Activated naive CD8-positive, alpha-beta T cell treated with anti-CD3 and anti-CD28 coated beads for 36 hours (primary cell): ENCODE data around the gene GMPPA. TPM values are rescaled to one million over a fixed set of nuclear protein-coding genes. Genes with fewer than 3 reads are reported as not detected.
A peak's percentile ranks its signal among the peaks of the same experiment; 100 is the strongest.

ENCODE experiments used
- DNase-seq: peaks from one replicate; pipeline ENCODE4 v3.0.0; 2021
- H3K27ac Mint-ChIP-seq: one replicate; pipeline ENCODE4 v1.8.0; 2022; ENCODE audit warnings: mild to moderate bottlenecking, moderate library complexity, mixed read lengths
- H3K27me3 Mint-ChIP-seq: one replicate; pipeline ENCODE4 v1.8.0; 2022; ENCODE audit warnings: mild to moderate bottlenecking, mixed read lengths
- H3K36me3 Mint-ChIP-seq: one replicate; pipeline ENCODE4 v1.8.0; 2021; ENCODE audit warnings: mild to moderate bottlenecking, mixed read lengths
- H3K4me1 Mint-ChIP-seq: one replicate; pipeline ENCODE4 v1.8.0; 2021; ENCODE audit warnings: mixed read lengths
- H3K4me3 Mint-ChIP-seq: one replicate; pipeline ENCODE4 v1.8.0; 2022; ENCODE audit warnings: mild to moderate bottlenecking, moderate library complexity, mixed read lengths
- H3K9me3 Mint-ChIP-seq: one replicate; pipeline ENCODE4 v1.8.0; 2022; ENCODE audit warnings: mixed read lengths
- total RNA-seq, 2 experiments: library from RNA; stranded (reverse); gene quantifications; one replicate each; pipeline ENCODE4 v1.2.3, GENCODE V29; 2021

The GMPPA gene
- 10 to 100 TPM; 29.1 to 31.5 TPM for total RNA-seq

DNA sequence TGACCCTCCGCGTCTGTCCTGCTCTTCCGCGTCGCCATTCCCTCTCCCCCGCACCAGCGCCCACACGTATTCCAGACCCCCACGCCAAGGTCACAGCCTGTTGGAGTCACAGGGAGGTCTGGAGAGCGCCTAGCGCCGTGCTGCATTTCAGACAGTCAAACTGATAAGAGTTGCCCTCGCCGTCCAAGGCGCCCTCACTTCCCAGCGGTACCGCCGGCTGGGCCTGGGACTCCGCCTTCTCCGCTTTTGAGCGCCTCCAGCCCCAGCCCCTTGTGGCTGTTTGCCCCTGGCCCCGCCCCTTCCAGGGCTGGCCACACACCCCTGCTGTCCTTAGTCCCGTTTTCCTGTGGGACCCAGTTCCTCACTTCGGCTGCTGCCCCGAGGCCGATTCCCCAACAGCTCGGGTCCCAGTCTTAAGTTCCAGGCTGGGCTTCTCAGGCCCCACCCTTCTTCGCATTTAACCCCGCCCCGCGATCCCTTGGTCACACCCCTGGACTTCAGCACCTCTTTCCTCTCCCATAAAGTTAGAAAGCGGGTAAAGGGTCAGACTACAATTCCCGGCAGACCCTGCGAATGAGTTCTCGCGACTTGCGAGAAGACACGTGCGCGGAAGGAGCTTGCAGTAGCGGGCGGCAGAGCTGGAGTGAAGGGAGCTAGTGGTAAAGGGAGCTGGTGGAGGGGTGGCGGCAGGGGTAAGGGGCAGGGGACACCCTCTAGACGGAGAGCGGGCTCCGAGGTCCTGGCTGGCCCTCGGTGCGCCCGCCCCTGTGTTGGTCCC is at the start of gene GMPPA:
TSS of gene GMPPA (plus strand) at position 612 of the 778 bp plus-strand sequence. CDS start 1,085 bp downstream, outside the sequence.
- H3K9me3 Mint-ChIP-seq = no peaks in the 10 kb centered on the region
- peaks cover 31% of the 10 kb centered on the region for H3K4me1 Mint-ChIP-seq
- DNase-seq = peak; percentile 92
- H3K4me3 Mint-ChIP-seq = peak within 1 kb of the TSS; percentile 94
- H3K27ac Mint-ChIP-seq = peak within 1 kb of the TSS; percentile 80
- peaks cover 50% of the 10 kb centered on the region for H3K27me3 Mint-ChIP-seq
- peaks cover 8% of the 10 kb centered on the region for H3K36me3 Mint-ChIP-seq

DNA sequence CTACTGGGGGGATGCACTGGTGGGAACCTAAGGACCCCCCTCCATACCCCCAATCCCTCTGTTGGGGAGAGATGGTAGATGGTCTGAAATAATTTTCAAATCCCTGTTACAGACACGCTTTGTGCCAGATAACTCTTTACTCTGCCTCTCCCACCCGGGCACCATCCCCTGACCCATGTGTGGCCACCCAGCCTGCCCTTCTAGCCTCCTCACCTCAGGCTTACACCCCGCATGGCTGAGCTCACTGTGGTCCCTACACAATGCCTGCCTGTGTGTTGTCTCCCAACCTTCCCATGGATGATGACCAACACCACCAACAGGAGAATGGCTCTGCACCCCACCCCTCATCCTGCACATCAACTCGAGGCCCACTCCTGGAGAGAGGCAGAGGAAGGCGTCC is 49.1 kb upstream of the GMPPA start:
- Mint-ChIP-seq H3K27ac (no peak overlapping the region), H3K4me3 (no peak overlapping the region), H3K9me3 (no peaks in the 10 kb centered on the region), H3K4me1 (peaks cover 22% of the 10 kb centered on the region), H3K36me3 (no peaks in the 10 kb centered on the region), H3K27me3 (peaks cover 6% of the 10 kb centered on the region)
- no peak for DNase-seq

DNA sequence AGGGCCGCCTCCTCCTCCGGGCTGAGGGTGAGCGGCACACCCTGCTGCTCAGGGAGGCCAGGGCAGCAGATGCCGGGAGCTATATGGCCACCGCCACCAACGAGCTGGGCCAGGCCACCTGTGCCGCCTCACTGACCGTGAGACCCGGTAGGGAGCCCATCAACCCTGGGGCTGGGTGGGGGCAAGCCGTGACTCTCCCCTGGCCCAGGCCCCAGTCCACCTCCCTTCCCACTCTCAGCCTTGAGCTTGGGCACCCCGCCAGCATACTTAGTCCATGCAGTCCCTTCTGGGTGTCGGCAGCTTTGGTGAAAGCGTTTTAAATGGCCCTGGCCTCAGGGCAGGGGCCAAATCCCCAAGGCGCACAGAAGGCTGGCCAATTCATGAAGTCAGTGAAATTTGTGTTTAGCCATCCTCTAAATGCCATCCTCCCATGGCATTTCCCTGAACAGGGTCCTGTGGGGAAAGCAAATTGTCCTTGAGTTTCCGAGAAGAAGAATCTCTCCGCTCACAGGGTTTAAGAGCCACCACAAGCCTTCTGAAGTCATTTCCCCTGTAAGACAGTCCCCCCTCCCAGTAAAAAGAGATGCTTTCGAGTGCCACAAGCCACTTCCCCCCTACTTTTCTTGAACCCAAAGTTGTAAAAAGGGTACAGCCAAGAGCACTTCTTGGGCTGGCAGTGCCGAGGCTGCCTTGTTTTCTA is 46.9 kb upstream of the GMPPA start:
- Mint-ChIP-seq H3K27me3 (peaks cover 6% of the 10 kb centered on the region), H3K27ac (no peak overlapping the region), H3K9me3 (no peaks in the 10 kb centered on the region), H3K4me3 (no peak overlapping the region), H3K4me1 (peaks cover 24% of the 10 kb centered on the region), H3K36me3 (no peaks in the 10 kb centered on the region)
- DNase-seq = no peak

DNA sequence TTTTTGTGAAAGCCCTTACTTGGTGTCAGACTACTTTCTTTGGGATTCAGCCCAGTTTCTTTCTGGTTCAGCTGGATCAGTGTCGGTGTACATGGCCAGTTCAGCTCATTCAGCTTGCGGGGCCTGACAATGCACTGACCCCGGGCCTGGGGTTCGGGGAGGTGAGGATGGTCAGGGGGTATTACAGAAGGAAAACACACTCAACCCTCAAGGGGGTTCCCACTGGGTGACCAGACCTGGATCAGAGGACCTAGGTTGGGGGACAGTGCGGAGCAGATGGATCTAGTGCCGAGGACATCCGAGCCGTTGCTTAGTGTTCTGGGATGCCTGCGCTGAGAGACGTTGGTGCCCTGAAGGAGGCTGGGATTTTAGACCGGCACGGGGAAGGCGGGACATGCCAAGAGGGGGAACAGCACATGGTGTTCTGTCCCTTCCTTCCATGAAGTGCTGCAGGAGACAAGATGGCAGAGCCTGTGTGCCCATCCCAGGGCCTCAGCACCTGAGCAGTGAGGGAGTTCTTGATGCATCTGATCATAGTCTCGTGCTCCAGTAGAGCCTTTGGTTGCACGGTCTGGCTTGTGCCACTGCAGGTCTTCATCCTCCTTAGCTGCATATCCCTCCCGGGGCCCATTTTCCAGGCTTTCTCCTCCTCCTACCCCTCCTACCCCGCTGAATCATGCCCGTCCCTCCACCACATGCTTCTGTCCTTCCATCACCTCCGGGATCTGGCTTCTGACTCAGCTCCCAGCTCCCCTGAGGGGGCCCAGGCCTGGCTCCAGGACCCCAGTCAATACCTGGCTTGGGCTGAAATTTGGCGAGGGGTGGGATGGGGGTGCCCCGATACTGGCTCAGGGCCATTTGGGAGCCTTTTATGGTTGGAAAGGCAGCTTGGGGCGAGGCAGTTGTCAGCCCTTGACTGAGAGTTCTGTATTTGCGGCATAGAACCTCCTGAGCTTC is 46.1 kb upstream of the GMPPA start:
- no peaks in the 10 kb centered on the region for H3K36me3 Mint-ChIP-seq
- H3K27me3 Mint-ChIP-seq = peaks cover 6% of the 10 kb centered on the region
- H3K27ac Mint-ChIP-seq = no peak overlapping the region
- no peaks in the 10 kb centered on the region for H3K9me3 Mint-ChIP-seq
- H3K4me1 Mint-ChIP-seq = peaks cover 24% of the 10 kb centered on the region
- no peak overlapping the region for H3K4me3 Mint-ChIP-seq
- DNase-seq = no peak

DNA sequence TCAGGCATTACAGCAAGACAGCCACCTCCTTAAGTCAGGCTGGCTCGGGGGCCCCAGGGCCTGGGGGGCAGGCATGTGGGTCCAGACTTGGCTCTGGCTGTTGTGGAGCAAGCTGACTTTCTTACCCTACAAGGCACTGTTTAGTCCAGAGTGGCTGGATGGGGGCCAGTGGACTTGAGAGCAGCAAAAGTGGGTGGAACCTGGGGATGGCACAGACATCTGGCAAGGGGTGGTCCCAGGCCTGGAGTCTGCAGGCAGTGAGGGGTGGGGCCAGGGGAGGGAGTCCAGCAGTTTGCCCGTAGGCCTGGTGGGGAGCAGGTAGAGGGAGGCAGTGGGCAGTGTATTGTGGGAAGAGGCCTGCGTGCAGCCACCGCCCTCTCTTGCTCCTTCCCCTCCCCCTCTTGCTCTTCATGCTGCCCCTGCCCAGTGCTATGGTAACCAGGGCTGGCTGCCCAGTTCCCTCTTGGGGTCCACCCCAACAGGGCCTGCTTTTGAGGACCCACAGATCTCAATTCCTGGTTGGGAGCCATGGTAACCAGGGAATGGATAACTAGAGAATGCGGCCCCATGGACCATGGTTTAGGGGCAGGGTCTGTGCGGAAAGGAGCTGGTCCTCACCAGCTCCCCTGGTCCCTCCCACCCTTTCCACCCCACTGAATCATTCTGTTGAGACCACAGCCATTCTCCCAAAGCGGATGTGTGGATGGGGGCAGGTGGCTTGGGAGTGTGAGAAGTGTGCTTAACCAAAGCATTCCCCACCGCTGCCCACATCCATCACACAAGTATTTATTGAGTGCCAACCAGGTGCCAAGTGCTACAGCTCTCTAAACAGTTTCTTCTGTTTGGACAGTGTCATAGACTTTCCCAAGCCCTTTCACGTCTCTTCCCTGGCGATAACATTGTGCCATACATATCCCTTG is 44.8 kb upstream of the GMPPA start:
- Mint-ChIP-seq H3K27ac (no peak overlapping the region), H3K27me3 (peaks cover 6% of the 10 kb centered on the region)

DNA sequence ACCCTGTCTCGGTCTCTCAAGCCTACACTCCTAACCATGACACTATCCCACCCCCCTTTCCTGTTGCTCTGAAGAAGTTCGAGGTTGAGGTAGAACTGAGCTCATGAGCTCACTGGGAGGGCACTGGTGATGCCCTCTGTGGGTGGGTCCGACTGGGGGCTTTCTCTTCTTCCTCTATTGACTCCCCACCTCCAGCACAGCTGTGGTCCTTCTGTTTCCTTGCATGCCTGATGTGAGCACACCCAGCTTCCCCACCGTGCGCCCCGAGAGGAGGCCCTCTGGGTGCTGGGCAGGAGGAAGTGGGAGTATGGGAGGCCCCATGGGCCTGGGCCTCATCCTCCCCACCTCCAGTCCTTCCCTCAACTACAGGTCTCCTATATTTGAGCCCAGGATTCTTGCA is 43.1 kb upstream of the GMPPA start:
- H3K36me3 Mint-ChIP-seq = no peaks in the 10 kb centered on the region
- no peaks in the 10 kb centered on the region for H3K27me3 Mint-ChIP-seq
- H3K4me1 Mint-ChIP-seq = peaks cover 27% of the 10 kb centered on the region
- no peak overlapping the region for H3K4me3 Mint-ChIP-seq
- DNase-seq = no peak
- no peak overlapping the region for H3K27ac Mint-ChIP-seq
- H3K9me3 Mint-ChIP-seq = no peaks in the 10 kb centered on the region

More for the DNA sequence above, 44.8 kb upstream of the GMPPA start:
- Mint-ChIP-seq H3K4me1 (peaks cover 32% of the 10 kb centered on the region), H3K9me3 (no peaks in the 10 kb centered on the region), H3K4me3 (no peak overlapping the region), H3K36me3 (no peaks in the 10 kb centered on the region)
- no peak for DNase-seq

DNA sequence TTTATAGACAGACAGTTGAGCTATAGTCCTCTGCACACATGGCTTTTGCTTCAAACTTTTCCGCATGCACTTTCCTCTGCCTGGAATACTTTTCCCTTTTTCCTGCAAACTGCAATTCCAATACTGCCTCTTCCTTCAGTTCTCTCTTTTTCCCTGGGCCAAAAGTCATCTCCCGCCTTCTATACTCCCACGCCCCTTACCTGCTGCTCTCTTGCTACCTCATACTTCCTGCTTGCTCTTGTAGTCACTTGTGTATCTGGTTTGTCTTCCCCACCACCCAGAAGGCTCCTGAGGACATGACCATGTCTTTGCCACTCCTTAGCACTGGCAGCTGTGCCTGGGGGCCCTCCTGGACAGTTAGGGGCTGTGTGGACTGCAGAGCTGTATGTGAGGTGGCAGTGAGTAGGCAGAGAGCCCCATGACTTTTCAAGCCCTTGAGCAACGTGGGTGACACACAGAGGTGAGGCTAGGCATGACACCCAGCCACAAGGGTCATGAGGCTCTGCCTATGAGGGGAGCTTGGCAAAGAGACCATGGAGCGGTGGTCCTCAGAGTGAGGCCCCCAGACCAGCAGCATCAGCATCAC is 40.8 kb upstream of the GMPPA start:
- H3K36me3 Mint-ChIP-seq = no peaks in the 10 kb centered on the region
- no peaks in the 10 kb centered on the region for H3K27me3 Mint-ChIP-seq
- H3K4me3 Mint-ChIP-seq = no peak overlapping the region
- H3K9me3 Mint-ChIP-seq = no peaks in the 10 kb centered on the region
- DNase-seq = peak; percentile 36
- H3K4me1 Mint-ChIP-seq = peaks cover 16% of the 10 kb centered on the region
- H3K27ac Mint-ChIP-seq = no peak overlapping the region

DNA sequence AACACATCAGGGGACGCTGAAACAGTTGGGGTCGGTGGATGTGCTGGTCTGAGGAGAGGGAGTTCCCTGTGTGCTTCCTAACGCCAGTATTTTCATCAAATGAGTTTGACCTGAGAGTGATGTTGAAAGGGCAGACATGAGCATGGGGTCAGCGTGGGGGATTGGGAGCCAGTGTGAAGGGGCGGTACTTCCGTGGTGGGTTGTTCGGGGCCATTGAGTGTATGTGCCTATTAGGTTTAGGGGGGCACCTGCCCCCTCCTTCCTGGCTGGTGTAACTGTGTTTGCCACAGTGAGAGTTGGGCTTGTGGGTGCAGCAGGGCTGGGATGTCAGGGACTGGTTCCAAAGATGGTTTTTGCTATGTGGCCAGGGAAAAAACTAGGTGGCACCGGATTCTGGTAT is 39.7 kb upstream of the GMPPA start:
- H3K4me1 Mint-ChIP-seq = peaks cover 16% of the 10 kb centered on the region
- no peaks in the 10 kb centered on the region for H3K27me3 Mint-ChIP-seq
- H3K36me3 Mint-ChIP-seq = no peaks in the 10 kb centered on the region
- H3K27ac Mint-ChIP-seq = no peak overlapping the region
- no peaks in the 10 kb centered on the region for H3K9me3 Mint-ChIP-seq
- H3K4me3 Mint-ChIP-seq = no peak overlapping the region
- no peak for DNase-seq

DNA sequence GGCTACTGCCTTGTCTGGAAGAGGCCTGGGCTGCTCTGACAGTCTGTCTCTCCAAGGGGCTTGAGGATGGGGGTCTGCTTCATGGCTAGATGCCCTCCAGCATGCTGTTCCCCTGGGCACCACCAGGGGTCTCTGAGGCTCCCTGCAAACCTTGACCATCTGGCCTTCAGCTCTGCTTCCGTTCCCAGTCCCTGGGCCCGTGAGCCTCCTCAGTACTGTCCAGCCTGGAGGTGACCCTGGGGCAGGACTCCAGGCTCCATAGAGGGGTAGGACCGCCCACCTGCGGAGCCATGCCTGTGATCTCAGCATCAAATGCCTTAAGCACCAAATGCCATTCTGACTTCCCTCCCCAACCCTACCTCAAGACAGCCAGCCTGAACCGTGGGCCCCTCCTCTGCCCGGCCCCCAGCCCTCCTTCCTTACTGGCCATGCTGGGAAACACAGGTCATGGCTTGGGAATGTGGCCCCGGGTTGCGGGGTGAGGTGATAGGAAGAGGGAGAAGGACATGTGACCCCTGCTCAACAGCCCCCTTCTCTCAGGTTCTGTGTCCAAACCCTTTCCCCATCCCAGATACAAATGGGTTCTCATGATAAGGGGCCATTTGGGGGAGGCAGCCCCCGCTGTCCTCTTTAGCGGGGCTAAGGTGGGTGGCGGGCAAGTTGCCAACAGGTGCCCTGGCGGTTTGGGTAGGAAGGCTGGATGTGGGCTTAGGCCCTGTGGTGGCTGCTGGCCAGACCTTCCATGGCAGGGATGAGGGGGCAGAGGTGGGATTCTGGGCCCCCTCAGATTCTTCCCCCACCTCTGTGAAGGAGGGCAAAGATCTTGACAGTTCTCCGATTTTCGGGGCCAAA is 39.0 kb upstream of the GMPPA start:
- peak; percentile 41 for DNase-seq
- Mint-ChIP-seq H3K27me3 (no peaks in the 10 kb centered on the region), H3K27ac (no peak overlapping the region)

DNA sequence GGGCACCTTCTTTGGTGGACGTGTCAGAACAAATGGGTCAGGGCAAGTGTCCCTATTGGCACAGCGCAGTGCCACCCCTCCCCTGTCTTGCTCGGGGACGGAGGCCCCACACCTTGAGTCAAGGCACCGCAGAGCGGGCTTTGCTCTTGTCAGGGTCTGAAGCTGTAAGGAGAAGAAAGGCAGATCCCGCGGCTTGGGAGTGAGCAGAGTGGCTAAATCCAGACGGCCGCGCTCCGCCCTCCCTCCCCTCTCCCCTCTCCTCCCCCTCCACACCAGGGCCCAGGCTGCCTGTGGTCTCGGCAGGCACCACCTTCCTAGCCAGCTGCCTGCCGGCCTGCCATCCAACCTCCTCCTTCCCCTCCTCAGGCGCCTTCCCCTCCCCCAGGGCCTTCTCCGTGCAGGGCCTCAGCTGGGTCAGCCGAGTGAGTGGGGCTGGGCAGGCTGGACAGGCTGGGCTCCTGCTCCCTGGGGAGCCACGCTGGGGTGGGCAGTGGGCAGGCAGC is 38.2 kb upstream of the GMPPA start:
- H3K4me3 Mint-ChIP-seq = no peak overlapping the region

More for the DNA sequence above, 39.0 kb upstream of the GMPPA start:
- H3K9me3 Mint-ChIP-seq = no peaks in the 10 kb centered on the region
- H3K4me1 Mint-ChIP-seq = peaks cover 16% of the 10 kb centered on the region
- H3K36me3 Mint-ChIP-seq = no peaks in the 10 kb centered on the region
- no peak overlapping the region for H3K4me3 Mint-ChIP-seq

DNA sequence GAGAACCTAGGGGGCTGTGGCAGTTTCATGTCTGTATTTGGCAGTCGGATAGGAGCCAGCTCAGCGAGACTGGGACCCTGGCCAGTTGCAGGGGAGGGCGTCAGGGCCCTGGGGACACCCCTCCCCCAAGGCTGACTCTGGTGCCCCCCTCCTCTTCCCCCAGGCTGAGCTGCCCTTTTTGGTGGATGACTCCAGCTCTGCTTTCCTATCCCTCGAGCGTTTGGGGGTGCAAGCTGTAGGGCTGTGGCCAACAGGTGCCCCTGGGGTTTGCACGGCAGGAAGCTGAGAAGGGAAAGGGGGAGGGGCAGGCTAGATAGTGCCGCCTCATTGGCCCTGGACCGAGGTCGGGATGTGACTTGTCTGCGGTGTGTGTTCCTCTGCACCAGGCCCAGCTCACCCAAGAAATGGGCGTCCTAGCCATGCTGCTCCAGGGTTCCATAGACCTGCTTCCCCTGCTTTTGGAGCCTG is 37.6 kb upstream of the GMPPA start:
- Mint-ChIP-seq H3K27me3 (no peaks in the 10 kb centered on the region), H3K4me3 (no peak overlapping the region), H3K9me3 (no peaks in the 10 kb centered on the region), H3K27ac (no peak overlapping the region), H3K36me3 (no peaks in the 10 kb centered on the region), H3K4me1 (peaks cover 12% of the 10 kb centered on the region)
- peak; percentile 42 for DNase-seq

More for the DNA sequence above, 38.2 kb upstream of the GMPPA start:
- no peaks in the 10 kb centered on the region for H3K9me3 Mint-ChIP-seq
- H3K4me1 Mint-ChIP-seq = peaks cover 15% of the 10 kb centered on the region
- no peaks in the 10 kb centered on the region for H3K36me3 Mint-ChIP-seq
- DNase-seq = no peak
- H3K27me3 Mint-ChIP-seq = no peaks in the 10 kb centered on the region
- no peak overlapping the region for H3K27ac Mint-ChIP-seq

DNA sequence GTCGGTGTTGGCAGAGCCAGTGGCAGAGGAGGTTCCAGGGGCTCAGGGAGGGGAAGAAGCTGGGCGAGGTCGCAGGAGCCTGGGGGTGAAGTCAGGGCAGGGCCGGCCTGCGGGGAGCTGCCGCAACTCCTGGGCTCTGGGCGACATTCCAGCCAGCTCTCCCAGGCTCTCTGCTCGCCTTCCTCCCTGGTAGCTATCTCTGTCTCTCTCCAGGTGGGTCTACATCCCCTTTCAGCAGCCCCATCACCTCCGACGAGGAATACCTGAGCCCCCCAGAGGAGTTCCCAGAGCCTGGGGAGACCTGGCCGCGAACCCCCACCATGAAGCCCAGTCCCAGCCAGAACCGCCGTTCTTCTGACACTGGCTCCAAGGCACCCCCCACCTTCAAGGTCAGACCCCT is 37.0 kb upstream of the GMPPA start:
- H3K4me1 Mint-ChIP-seq = peaks cover 12% of the 10 kb centered on the region
- H3K36me3 Mint-ChIP-seq = no peaks in the 10 kb centered on the region
- no peak for DNase-seq
- no peaks in the 10 kb centered on the region for H3K27me3 Mint-ChIP-seq
- H3K27ac Mint-ChIP-seq = no peak overlapping the region
- H3K9me3 Mint-ChIP-seq = no peaks in the 10 kb centered on the region
- H3K4me3 Mint-ChIP-seq = no peak overlapping the region

DNA sequence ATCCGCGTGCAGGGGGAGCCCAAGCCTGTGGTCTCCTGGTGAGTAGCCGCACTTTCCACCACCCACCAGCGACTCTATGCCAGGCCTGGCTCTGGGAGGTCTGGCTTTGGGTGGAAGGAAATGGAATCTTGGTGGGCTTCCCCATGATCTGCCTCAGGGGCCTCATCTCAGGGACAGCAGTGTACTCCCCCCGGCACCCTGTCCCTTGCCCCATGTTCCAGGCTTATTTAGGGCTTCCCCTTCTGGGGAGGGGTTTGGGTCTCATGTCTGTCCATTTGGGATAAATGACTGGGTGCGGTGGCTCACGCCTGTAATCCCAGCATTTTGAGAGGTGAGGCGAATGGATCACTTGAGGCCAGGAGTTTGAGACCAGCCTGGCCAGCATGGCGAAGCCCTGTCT is 36.3 kb upstream of the GMPPA start:
- Mint-ChIP-seq H3K27ac (no peak overlapping the region), H3K27me3 (no peaks in the 10 kb centered on the region)

More for the DNA sequence above, 36.3 kb upstream of the GMPPA start:
- peaks cover 12% of the 10 kb centered on the region for H3K4me1 Mint-ChIP-seq
- no peak overlapping the region for H3K4me3 Mint-ChIP-seq
- H3K9me3 Mint-ChIP-seq = no peaks in the 10 kb centered on the region
- H3K36me3 Mint-ChIP-seq = no peaks in the 10 kb centered on the region
- no peak for DNase-seq
